ENCODE measurements around the gene UNC79. TPM values are rescaled to one million over a fixed set of nuclear protein-coding genes. Genes with fewer than 3 reads are reported as not detected.

The UNC79 gene
- total RNA-seq, 1 experiment from 2014 or later = 0.05 TPM

GRCh38 chr14:93720981-93721483 lies 290.3 kb downstream of the UNC79 start:
- Histone ChIP-seq H3K27me3 (ENCODE audit: control insufficient read depth, insufficient read depth, low read length) (no peaks in the 10 kb centered on the region), H3K27ac (ENCODE audit: low read length) (no peak overlapping the region), H3K36me3 (ENCODE audit: control insufficient read depth, insufficient read depth, low read length) (no peaks in the 10 kb centered on the region), H3K9me3 (ENCODE audit: control insufficient read depth, insufficient read depth, low read depth, low read length) (no peaks in the 10 kb centered on the region), H3K4me3 (ENCODE audit: low read depth in 2 of 2, low read length in 2 of 2) (no peak overlapping the region), H3K4me1 (ENCODE audit: control insufficient read depth, insufficient read depth, low read length) (no peaks in the 10 kb centered on the region)
- no peak for DNase-seq (ENCODE audit: low read depth, low spot score)
- ChIA-PET POLR2A (no interaction called here), CTCF (no interaction called here)
- intact Hi-C loops (cut with micrococcal nuclease; ENCODE audit: unreplicated experiment) (no loop called here), in situ Hi-C loops (cut with HindIII; ENCODE audit: low pct_unique_long_range_greater_than_20kb, low sequenced_read_pairs) (no loop called here)
- ATAC-seq = no peak
- BruUV-seq (replicated peaks) = no TSS peak
- TF ChIP-seq TCF7L2 (IDR thresholded peaks at IDR 0.05; ENCODE audit: low read depth, low read length) (no peak), REST (IDR thresholded peaks at IDR 0.05; ENCODE audit: insufficient read depth in 1 of 2, low read depth in 2 of 2, low read length in 1 of 2) (no peak), POLR2AphosphoS5 (IDR thresholded peaks at IDR 0.05; ENCODE audit: low read depth, low read length) (no peak)

- H3K4me1 ChIP-seq (ENCODE audit: control insufficient read depth, insufficient read depth, low read length) = no peaks in the 10 kb centered on the region
- no peak for TF ChIP-seq POLR2AphosphoS5 (IDR thresholded peaks at IDR 0.05; ENCODE audit: low read depth, low read length)
- TF ChIP-seq REST (IDR thresholded peaks at IDR 0.05; ENCODE audit: insufficient read depth in 1 of 2, low read depth in 2 of 2, low read length in 1 of 2) = no peak
- no peak for TF ChIP-seq TCF7L2 (IDR thresholded peaks at IDR 0.05; ENCODE audit: low read depth, low read length)
- TF ChIP-seq CTCF (IDR thresholded peaks at IDR 0.05) = no peak
- TF ChIP-seq SIN3A (IDR thresholded peaks at IDR 0.05; ENCODE audit: borderline replicate concordance, insufficient read depth, low read depth, low read length) = no peak
- intact Hi-C loops (cut with micrococcal nuclease; ENCODE audit: unreplicated experiment) (no loop called here), in situ Hi-C loops (cut with HindIII; ENCODE audit: low pct_unique_long_range_greater_than_20kb, low sequenced_read_pairs) (no loop called here)
- POLR2A ChIA-PET = no interaction called here
- CTCF ChIA-PET = no interaction called here
- no TSS peak for BruUV-seq (replicated peaks)
- H3K4me3 ChIP-seq (ENCODE audit: low read depth in 2 of 2, low read length in 2 of 2) = no peak overlapping the region
- no peak overlapping the region for H3K27ac ChIP-seq (ENCODE audit: low read length)
- ATAC-seq = no peak
- DNase-seq (ENCODE audit: low read depth, low spot score) = no peak
- no peaks in the 10 kb centered on the region for H3K27me3 ChIP-seq (ENCODE audit: control insufficient read depth, insufficient read depth, low read length)
- H3K36me3 ChIP-seq (ENCODE audit: control insufficient read depth, insufficient read depth, low read length) = no peaks in the 10 kb centered on the region
- H3K9me3 ChIP-seq (ENCODE audit: control insufficient read depth, insufficient read depth, low read depth, low read length) = no peaks in the 10 kb centered on the region
These were observed 292.3 kb downstream of the UNC79 start for GRCh38 chr14:93723001-93723400.
